ENCODE results near the gene DNAH17. TPM values are rescaled to one million over a fixed set of nuclear protein-coding genes. Genes with fewer than 3 reads are reported as not detected.
A peak's percentile ranks its signal among the peaks of the same experiment; 100 is the strongest.

The DNAH17 gene
- total and polyA plus RNA-seq, 2 of the 13 experiments (the other 11 are each of a cell fraction or from before 2014, with no cell fraction given) = 0.86 to 1.6 TPM

DNA sequence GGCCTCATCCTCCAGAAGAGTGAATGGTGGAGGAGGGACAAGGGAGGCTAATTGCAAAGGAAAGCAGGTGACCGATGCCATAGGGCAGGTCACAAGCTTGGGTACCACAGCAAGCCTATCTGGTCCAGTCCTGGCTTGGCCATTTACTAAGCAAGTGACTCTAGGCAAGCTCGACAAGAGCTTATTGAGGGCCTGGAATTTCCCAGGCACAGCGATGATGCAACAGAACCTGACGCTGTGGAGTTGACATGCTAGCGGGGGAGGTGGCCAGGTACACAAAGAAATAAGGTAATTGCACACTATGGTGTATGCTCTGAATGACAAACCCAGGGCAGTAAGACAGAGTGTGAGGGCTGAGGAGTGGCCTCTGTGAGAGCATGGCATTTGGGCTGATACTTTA is 100.2 kb downstream of the DNAH17 start (continued):
- TF ChIP-seq, protein P1, sequence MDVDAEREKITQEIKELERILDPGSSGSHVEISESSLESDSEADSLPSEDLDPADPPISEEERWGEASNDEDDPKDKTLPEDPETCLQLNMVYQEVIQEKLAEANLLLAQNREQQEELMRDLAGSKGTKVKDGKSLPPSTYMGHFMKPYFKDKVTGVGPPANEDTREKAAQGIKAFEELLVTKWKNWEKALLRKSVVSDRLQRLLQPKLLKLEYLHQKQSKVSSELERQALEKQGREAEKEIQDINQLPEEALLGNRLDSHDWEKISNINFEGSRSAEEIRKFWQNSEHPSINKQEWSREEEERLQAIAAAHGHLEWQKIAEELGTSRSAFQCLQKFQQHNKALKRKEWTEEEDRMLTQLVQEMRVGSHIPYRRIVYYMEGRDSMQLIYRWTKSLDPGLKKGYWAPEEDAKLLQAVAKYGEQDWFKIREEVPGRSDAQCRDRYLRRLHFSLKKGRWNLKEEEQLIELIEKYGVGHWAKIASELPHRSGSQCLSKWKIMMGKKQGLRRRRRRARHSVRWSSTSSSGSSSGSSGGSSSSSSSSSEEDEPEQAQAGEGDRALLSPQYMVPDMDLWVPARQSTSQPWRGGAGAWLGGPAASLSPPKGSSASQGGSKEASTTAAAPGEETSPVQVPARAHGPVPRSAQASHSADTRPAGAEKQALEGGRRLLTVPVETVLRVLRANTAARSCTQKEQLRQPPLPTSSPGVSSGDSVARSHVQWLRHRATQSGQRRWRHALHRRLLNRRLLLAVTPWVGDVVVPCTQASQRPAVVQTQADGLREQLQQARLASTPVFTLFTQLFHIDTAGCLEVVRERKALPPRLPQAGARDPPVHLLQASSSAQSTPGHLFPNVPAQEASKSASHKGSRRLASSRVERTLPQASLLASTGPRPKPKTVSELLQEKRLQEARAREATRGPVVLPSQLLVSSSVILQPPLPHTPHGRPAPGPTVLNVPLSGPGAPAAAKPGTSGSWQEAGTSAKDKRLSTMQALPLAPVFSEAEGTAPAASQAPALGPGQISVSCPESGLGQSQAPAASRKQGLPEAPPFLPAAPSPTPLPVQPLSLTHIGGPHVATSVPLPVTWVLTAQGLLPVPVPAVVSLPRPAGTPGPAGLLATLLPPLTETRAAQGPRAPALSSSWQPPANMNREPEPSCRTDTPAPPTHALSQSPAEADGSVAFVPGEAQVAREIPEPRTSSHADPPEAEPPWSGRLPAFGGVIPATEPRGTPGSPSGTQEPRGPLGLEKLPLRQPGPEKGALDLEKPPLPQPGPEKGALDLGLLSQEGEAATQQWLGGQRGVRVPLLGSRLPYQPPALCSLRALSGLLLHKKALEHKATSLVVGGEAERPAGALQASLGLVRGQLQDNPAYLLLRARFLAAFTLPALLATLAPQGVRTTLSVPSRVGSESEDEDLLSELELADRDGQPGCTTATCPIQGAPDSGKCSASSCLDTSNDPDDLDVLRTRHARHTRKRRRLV (CRISPR knock-in tag; IDR thresholded peaks at IDR 0.05) = no peak
- peak; percentile 18; the same call in 1 of the 2 replicates for TF ChIP-seq ELF3 (CRISPR knock-in tag; IDR thresholded peaks at IDR 0.05)
- no peak for TF ChIP-seq DNMT3B (CRISPR knock-in tag; conservative IDR thresholded peaks at IDR 0.05)
- TF ChIP-seq, protein P2, sequence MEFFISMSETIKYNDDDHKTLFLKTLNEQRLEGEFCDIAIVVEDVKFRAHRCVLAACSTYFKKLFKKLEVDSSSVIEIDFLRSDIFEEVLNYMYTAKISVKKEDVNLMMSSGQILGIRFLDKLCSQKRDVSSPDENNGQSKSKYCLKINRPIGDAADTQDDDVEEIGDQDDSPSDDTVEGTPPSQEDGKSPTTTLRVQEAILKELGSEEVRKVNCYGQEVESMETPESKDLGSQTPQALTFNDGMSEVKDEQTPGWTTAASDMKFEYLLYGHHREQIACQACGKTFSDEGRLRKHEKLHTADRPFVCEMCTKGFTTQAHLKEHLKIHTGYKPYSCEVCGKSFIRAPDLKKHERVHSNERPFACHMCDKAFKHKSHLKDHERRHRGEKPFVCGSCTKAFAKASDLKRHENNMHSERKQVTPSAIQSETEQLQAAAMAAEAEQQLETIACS (CRISPR knock-in tag; IDR thresholded peaks at IDR 0.05) = no peak
- no peak for TF ChIP-seq CHCHD3 (CRISPR knock-in tag; IDR thresholded peaks at IDR 0.05)
- no peak for TF ChIP-seq ZFP1 (CRISPR knock-in tag; IDR thresholded peaks at IDR 0.05)
- TF ChIP-seq ZNF333 (CRISPR knock-in tag; IDR thresholded peaks at IDR 0.05; ENCODE audit: borderline replicate concordance) = no peak
- TF ChIP-seq CENPT (CRISPR knock-in tag; IDR thresholded peaks at IDR 0.05; ENCODE audit: low read depth) = no peak
- 0 out of 2 replicates have a peak, but pooled peaks have one; percentile 16 for TF ChIP-seq ISL2 (CRISPR knock-in tag; IDR thresholded peaks at IDR 0.05)
- no peak for TF ChIP-seq ZSCAN25 (CRISPR knock-in tag; IDR thresholded peaks at IDR 0.05)
- TF ChIP-seq CREM (IDR thresholded peaks at IDR 0.05) = no peak
- TF ChIP-seq CREM (CRISPR knock-in tag; IDR thresholded peaks at IDR 0.05) = no peak
- TF ChIP-seq ELF4 (CRISPR knock-in tag; IDR thresholded peaks at IDR 0.05; ENCODE audit: borderline replicate concordance) = no peak
- no peak for TF ChIP-seq JUNB (CRISPR knock-in tag; IDR thresholded peaks at IDR 0.05; ENCODE audit: borderline replicate concordance)
- peak; percentile 98 for TF ChIP-seq CEBPB (IDR thresholded peaks at IDR 0.05; ENCODE audit: borderline replicate concordance, low read depth, low read length)
- TF ChIP-seq ZNF713 (CRISPR knock-in tag; IDR thresholded peaks at IDR 0.05) = no peak
- TF ChIP-seq, protein P3, sequence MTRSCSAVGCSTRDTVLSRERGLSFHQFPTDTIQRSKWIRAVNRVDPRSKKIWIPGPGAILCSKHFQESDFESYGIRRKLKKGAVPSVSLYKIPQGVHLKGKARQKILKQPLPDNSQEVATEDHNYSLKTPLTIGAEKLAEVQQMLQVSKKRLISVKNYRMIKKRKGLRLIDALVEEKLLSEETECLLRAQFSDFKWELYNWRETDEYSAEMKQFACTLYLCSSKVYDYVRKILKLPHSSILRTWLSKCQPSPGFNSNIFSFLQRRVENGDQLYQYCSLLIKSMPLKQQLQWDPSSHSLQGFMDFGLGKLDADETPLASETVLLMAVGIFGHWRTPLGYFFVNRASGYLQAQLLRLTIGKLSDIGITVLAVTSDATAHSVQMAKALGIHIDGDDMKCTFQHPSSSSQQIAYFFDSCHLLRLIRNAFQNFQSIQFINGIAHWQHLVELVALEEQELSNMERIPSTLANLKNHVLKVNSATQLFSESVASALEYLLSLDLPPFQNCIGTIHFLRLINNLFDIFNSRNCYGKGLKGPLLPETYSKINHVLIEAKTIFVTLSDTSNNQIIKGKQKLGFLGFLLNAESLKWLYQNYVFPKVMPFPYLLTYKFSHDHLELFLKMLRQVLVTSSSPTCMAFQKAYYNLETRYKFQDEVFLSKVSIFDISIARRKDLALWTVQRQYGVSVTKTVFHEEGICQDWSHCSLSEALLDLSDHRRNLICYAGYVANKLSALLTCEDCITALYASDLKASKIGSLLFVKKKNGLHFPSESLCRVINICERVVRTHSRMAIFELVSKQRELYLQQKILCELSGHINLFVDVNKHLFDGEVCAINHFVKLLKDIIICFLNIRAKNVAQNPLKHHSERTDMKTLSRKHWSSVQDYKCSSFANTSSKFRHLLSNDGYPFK (CRISPR knock-in tag; IDR thresholded peaks at IDR 0.05; ENCODE audit: borderline replicate concordance) = no peak
- no peak for TF ChIP-seq FOSL1 (CRISPR knock-in tag; IDR thresholded peaks at IDR 0.05; ENCODE audit: borderline replicate concordance)
- TF ChIP-seq ZNF781 (CRISPR knock-in tag; IDR thresholded peaks at IDR 0.05; ENCODE audit: borderline replicate concordance, not compliant biosample characterization) = no peak
- no peak for TF ChIP-seq ZNF768 (CRISPR knock-in tag; IDR thresholded peaks at IDR 0.05)
- TF ChIP-seq, protein P4, sequence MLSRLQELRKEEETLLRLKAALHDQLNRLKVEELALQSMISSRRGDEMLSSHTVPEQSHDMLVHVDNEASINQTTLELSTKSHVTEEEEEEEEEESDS (CRISPR knock-in tag; IDR thresholded peaks at IDR 0.05; ENCODE audit: borderline replicate concordance) = no peak
- no peak for TF ChIP-seq SOX13 (IDR thresholded peaks at IDR 0.05)
- peak in 1 of 2 experiments; percentile 35; a peak in 1 of 4 replicates for TF ChIP-seq SOX13 (CRISPR knock-in tag; conservative IDR thresholded peaks at IDR 0.05 in 1 of 2, IDR thresholded peaks at IDR 0.05 in 1 of 2)

All from HepG2 (cell line).